Measurements from ENCODE around the gene RSRC2. TPM values are rescaled to one million over a fixed set of nuclear protein-coding genes. Genes with fewer than 3 reads are reported as not detected.
A peak's percentile ranks its signal among the peaks of the same experiment; 100 is the strongest.

The RSRC2 gene
- total and polyA plus RNA-seq, 9 of the 15 experiments (the other 6 are each of a cell fraction or from before 2014, with no cell fraction given) = 52.6 to 123 (median 80.3) TPM

DNA sequence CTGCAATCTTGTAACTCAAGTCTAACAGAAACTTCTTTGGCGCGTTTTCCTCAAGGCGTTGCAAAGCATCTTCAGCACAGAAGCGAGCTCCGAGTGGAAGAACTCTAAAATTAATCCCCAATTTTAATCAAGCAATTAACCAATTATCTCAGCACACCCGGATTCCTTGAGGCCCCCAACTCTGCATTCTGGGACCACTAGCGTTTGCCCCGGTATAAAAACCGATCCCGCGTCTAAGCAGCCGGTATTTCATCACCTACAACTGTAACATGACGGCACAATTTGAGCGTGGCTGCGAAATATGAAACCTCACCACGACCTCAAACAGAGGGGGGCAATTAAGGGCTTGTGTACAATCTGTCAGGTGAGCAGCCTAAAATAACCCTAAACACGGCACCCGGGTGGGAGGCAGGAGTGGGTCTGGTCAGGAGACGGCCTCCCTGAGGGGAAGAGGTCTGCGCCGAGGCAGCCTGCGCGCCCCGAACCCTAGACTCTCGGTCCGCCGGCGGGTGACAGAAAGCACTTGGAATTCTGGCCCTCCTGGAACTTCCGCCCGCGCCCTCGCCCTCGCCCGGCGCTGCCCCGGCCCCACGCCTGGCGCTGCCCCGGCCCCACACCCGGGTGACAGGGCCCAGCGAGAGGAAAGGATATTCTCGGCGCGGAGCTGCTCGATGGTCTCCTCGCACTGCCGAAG, 26.6 kb downstream of the RSRC2 start (continued):
- TF ChIP-seq CAMTA2 (CRISPR knock-in tag; conservative IDR thresholded peaks at IDR 0.05) (no peak), DIDO1 (tag; IDR thresholded peaks at IDR 0.05; ENCODE audit: low read depth) (no peak), ZNF584 (CRISPR knock-in tag; IDR thresholded peaks at IDR 0.05; ENCODE audit: low read depth) (no peak; the same call in 1 of the 2 replicates), ZNF79 (CRISPR knock-in tag; IDR thresholded peaks at IDR 0.05; ENCODE audit: low read depth) (no peak), RBM22 (IDR thresholded peaks at IDR 0.05; ENCODE audit: low read depth, low read length, poor library complexity, severe bottlenecking) (peak; percentile 44), ZNF77 (CRISPR knock-in tag; IDR thresholded peaks at IDR 0.05) (no peak), SMARCA4 (IDR thresholded peaks at IDR 0.05) (no peak), PPARD (CRISPR knock-in tag; IDR thresholded peaks at IDR 0.05) (no peak), MCM7 (IDR thresholded peaks at IDR 0.05) (no peak), SNRNP70 (optimal IDR thresholded peaks at IDR 0.05; ENCODE audit: low read depth, low read length) (no peak), MXI1 (IDR thresholded peaks at IDR 0.05; ENCODE audit: low read depth, low read length) (no peak), POU5F1 (IDR thresholded peaks at IDR 0.05; ENCODE audit: borderline replicate concordance, low read depth, low read length, partially characterized antibody) (no peak), ZSCAN29 (IDR thresholded peaks at IDR 0.05) (peak; percentile 97), TRIM24 (IDR thresholded peaks at IDR 0.05) (no peak), SMAD3 (CRISPR knock-in tag; conservative IDR thresholded peaks at IDR 0.05) (no peak), BMI1 (IDR thresholded peaks at IDR 0.05; ENCODE audit: low read length) (no peak), NCOR1 (IDR thresholded peaks at IDR 0.05) (peak; percentile 28; the same call in 1 of the 2 replicates), MYC (IDR thresholded peaks at IDR 0.05; ENCODE audit: low read depth, low read length) (peak; percentile 63), MYC (CRISPR knock-in tag; IDR thresholded peaks at IDR 0.05; ENCODE audit: borderline replicate concordance, low read depth) (no peak), NELFE (IDR thresholded peaks at IDR 0.05; ENCODE audit: insufficient read depth, insufficient read length) (no peak), L3MBTL2 (IDR thresholded peaks at IDR 0.05) (no peak), NR2F6 (CRISPR knock-in tag; IDR thresholded peaks at IDR 0.05) (no peak), ERF (CRISPR knock-in tag; IDR thresholded peaks at IDR 0.05) (0 out of 2 replicates have a peak, but pooled peaks have one; percentile 21), CREB1 (IDR thresholded peaks at IDR 0.05) (peak; percentile 70; the same call in 1 of the 2 replicates), CREB1 (CRISPR knock-in tag; IDR thresholded peaks at IDR 0.05) (peak; percentile 16; the same call in 1 of the 2 replicates)
- TF ChIP-seq, protein P1, sequence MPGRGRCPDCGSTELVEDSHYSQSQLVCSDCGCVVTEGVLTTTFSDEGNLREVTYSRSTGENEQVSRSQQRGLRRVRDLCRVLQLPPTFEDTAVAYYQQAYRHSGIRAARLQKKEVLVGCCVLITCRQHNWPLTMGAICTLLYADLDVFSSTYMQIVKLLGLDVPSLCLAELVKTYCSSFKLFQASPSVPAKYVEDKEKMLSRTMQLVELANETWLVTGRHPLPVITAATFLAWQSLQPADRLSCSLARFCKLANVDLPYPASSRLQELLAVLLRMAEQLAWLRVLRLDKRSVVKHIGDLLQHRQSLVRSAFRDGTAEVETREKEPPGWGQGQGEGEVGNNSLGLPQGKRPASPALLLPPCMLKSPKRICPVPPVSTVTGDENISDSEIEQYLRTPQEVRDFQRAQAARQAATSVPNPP (IDR thresholded peaks at IDR 0.05; ENCODE audit: borderline replicate concordance, insufficient read depth, insufficient read length) = no peak
- TF ChIP-seq, protein P2, sequence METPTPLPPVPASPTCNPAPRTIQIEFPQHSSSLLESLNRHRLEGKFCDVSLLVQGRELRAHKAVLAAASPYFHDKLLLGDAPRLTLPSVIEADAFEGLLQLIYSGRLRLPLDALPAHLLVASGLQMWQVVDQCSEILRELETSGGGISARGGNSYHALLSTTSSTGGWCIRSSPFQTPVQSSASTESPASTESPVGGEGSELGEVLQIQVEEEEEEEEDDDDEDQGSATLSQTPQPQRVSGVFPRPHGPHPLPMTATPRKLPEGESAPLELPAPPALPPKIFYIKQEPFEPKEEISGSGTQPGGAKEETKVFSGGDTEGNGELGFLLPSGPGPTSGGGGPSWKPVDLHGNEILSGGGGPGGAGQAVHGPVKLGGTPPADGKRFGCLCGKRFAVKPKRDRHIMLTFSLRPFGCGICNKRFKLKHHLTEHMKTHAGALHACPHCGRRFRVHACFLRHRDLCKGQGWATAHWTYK (CRISPR knock-in tag; IDR thresholded peaks at IDR 0.05) = peak; percentile 31; the same call in 1 of the 2 replicates
- TF ChIP-seq, protein P3, sequence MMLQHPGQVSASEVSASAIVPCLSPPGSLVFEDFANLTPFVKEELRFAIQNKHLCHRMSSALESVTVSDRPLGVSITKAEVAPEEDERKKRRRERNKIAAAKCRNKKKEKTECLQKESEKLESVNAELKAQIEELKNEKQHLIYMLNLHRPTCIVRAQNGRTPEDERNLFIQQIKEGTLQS (IDR thresholded peaks at IDR 0.05) = peak; percentile 95
- TF ChIP-seq, protein P3 (CRISPR knock-in tag; conservative IDR thresholded peaks at IDR 0.05) = no peak

Data from K562 (cell line).